H1 (cell line): Measurements from ENCODE around the gene ARHGEF4. TPM values are rescaled to one million over a fixed set of nuclear protein-coding genes. Genes with fewer than 3 reads are reported as not detected.

Experiments
- BACH1 ChIP-seq: IDR thresholded peaks from 2 replicates; pipeline ENCODE4 v1.6.1; 2012; ENCODE audit warnings: low read length, improper control_type of control experiment
- PHF8 ChIP-seq: fragments of 200-600 bp; sonication (generic); conservative IDR thresholded peaks from 2 replicates; pipeline ENCODE4 v1.7.1; 2012; ENCODE audit warnings: low read depth, mild to moderate bottlenecking, inconsistent platforms, low read length, moderate library complexity
- polyA plus RNA-seq, 7 experiments: library from polyadenylated mRNA; depleted of rRNA in 3 of 7; stranded (reverse) in 5 of 7; unstranded in 2 of 7; fragments of >200 nt in 5 of 7; fragments of 200-250 nt in 2 of 7; gene quantifications; 1 replicate in 5 of 7; 2 replicates in 1 of 7; 4 replicates in 1 of 7; pipeline versions ENCODE4 v1.2.1 to v1.2.3, GENCODE V29; 2011 to 2013; ENCODE audit warnings: missing spikeins in 2 of 7, mixed read lengths in 2 of 7
- total RNA-seq: library from RNA; stranded (reverse); fragmentation: NEBNext Ultra II Directional; extraction: Animal tissue kit (Norgen Biotek cat#: 25700); gene quantifications from 2 replicates; pipeline ENCODE4 v1.2.1, GENCODE V29; 2021

The ARHGEF4 gene
- total and polyA plus RNA-seq, 2 of the 8 experiments (the other 6 are each of a cell fraction or from before 2014, with no cell fraction given): 10.6 to 14.6 TPM

- no peak for TF ChIP-seq PHF8
- no peak for TF ChIP-seq BACH1
Observed at GRCh38 chr2:130878316-130878715, 41.6 kb downstream of the ARHGEF4 start (continued).
